ENCODE results near the gene TBX1.
"Not testable (repeated sequence)": the region's sequence is repeated elsewhere in the genome, so short reads cannot be mapped to it uniquely, and the experiment has no call there.

- not testable (repeated sequence) for TF ChIP-seq CTCF, POLR2A, POLR2AphosphoS5 (IDR thresholded peaks at IDR 0.05)
Observed at GRCh38 chr22:19726064-19726788, 34.4 kb upstream of the TBX1 start.

All from prostate gland (tissue), 2 donors.